ENCODE data around the gene NEUROD1. TPM values are rescaled to one million over a fixed set of nuclear protein-coding genes. Genes with fewer than 3 reads are reported as not detected.
"Not testable (repeated sequence)": the region's sequence is repeated elsewhere in the genome, so short reads cannot be mapped to it uniquely, and the experiment has no call there.

Gene NEUROD1
- total RNA-seq: not detected
- long read RNA-seq, donor 1: 0 reads
- long read RNA-seq, donor 2: 0 reads

- no peak for DNase-seq (ENCODE audit: low spot score)
- intact Hi-C loops (cut with DNase I): no loop called here
These were observed at the start of gene NEUROD1 for GRCh38 chr2:181680055-181680936. Gene NEUROD1 (minus strand): TSS chr2:181680517. CDS start chr2:181678860, 1,657 bp downstream.

GRCh38 chr2:181725476-181725875 is 45.2 kb upstream of the NEUROD1 start:
- DNase-seq (ENCODE audit: low spot score): no peak
- intact Hi-C loops (cut with DNase I): loop anchor here in 1 of 2 donors (1.0 kb wide), 1 partner anchor 18 kb away; no protein-coding TSS in a partner anchor

GRCh38 chr2:181724662-181725061 is 44.3 kb upstream of the NEUROD1 start:
- intact Hi-C loops (cut with DNase I): loop anchor here in 1 of 2 donors (1.0 kb wide), 1 partner anchor 17 kb away; no protein-coding TSS in a partner anchor
- no peak for DNase-seq (ENCODE audit: low spot score)

- DNase-seq (ENCODE audit: low spot score): no peak
- intact Hi-C loops (cut with DNase I): no loop called here
These were observed 43.4 kb upstream of the NEUROD1 start for GRCh38 chr2:181723731-181724130.

GRCh38 chr2:181715033-181715630 is 34.8 kb upstream of the NEUROD1 start:
- no peak for DNase-seq (ENCODE audit: low spot score)
- intact Hi-C loops (cut with DNase I): no loop called here

- intact Hi-C loops (cut with DNase I): loop anchor here in 1 of 2 donors (5.0 kb wide), 1 partner anchor 1589 kb away; no protein-coding TSS in a partner anchor
These were observed 30.7 kb upstream of the NEUROD1 start for GRCh38 chr2:181711051-181711450.

GRCh38 chr2:181702519-181702918 is 22.2 kb upstream of the NEUROD1 start:
- DNase-seq (ENCODE audit: low spot score); intact Hi-C loops (cut with DNase I): not testable (repeated sequence)

More at GRCh38 chr2:181711051-181711450, 30.7 kb upstream of the NEUROD1 start:
- not testable (repeated sequence) for DNase-seq (ENCODE audit: low spot score)

GRCh38 chr2:181698223-181698622 is 17.9 kb upstream of the NEUROD1 start:
- DNase-seq (ENCODE audit: low spot score): no peak
- intact Hi-C loops (cut with DNase I): no loop called here

- intact Hi-C loops (cut with DNase I): no loop called here
- DNase-seq (ENCODE audit: low spot score): no peak
These were observed 17.3 kb upstream of the NEUROD1 start for GRCh38 chr2:181697571-181697970.

GRCh38 chr2:181697126-181697525 is 16.8 kb upstream of the NEUROD1 start:
- DNase-seq (ENCODE audit: low spot score): no peak
- intact Hi-C loops (cut with DNase I): no loop called here

GRCh38 chr2:181694271-181694670 is 14.0 kb upstream of the NEUROD1 start:
- intact Hi-C loops (cut with DNase I): no loop called here
- DNase-seq (ENCODE audit: low spot score): no peak

- no peak for DNase-seq (ENCODE audit: low spot score)
- intact Hi-C loops (cut with DNase I): no loop called here
These were observed 10.5 kb upstream of the NEUROD1 start for GRCh38 chr2:181690860-181691259.

- intact Hi-C loops (cut with DNase I): no loop called here
- DNase-seq (ENCODE audit: low spot score): no peak
These were observed 6.4 kb upstream of the NEUROD1 start for GRCh38 chr2:181686576-181687185.

- intact Hi-C loops (cut with DNase I): no loop called here
- peak; percentile 61 for DNase-seq (ENCODE audit: low spot score)
These were observed 4.9 kb upstream of the NEUROD1 start for GRCh38 chr2:181685150-181685688.

GRCh38 chr2:181684454-181685149 is 4.3 kb upstream of the NEUROD1 start:
- intact Hi-C loops (cut with DNase I): no loop called here
- DNase-seq (ENCODE audit: low spot score): peak; percentile 42

GRCh38 chr2:181683518-181684453 is 3.5 kb upstream of the NEUROD1 start:
- intact Hi-C loops (cut with DNase I): no loop called here
- peak; percentile 64 for DNase-seq (ENCODE audit: low spot score)

- DNase-seq (ENCODE audit: low spot score): peak; percentile 75
- intact Hi-C loops (cut with DNase I): no loop called here
These were observed 2.6 kb upstream of the NEUROD1 start for GRCh38 chr2:181682795-181683517.

Measured in posterior vena cava (tissue), 2 donors.